Caco-2 (cell line): Measurements from ENCODE around the gene WDCP. TPM values are rescaled to one million over a fixed set of nuclear protein-coding genes. Genes with fewer than 3 reads are reported as not detected.
A peak's percentile ranks its signal among the peaks of the same experiment; 100 is the strongest.
"Not testable (repeated sequence)": the region's sequence is repeated elsewhere in the genome, so short reads cannot be mapped to it uniquely, and the experiment has no call there.

Source experiments
- BruUV-seq: library from RNA; stranded (reverse); fragments of 400-500 nt; replicated peaks from 2 replicates; lab custom pipeline; 2021; lab: Mats Ljungman, UMichigan
- CTCF ChIA-PET: fragments of 300-600 bp; sonication (Branson Sonifier 250); formaldehyde crosslinking; loops from one replicate; lab custom pipeline; 2022; ENCODE audit warnings: antibody characterized with exemption; lab: Charles Lee
- POLR2A ChIA-PET: fragments of 300-600 bp; sonication (Branson Sonifier 250); formaldehyde crosslinking; loops from one replicate; lab custom pipeline; 2022; ENCODE audit warnings: antibody characterized with exemption; lab: Charles Lee
- DNase-seq, 2 experiments: peaks; one replicate each; pipeline versions ENCODE4 v3.0.0 to v3.0.0-alpha.2; 2020 to 2022
- H3K27me3 ChIP-seq: replicated peaks from 2 replicates; pipeline ENCODE4 v1.6.0; 2011; ENCODE audit warnings: low read length; ENCODE audit not compliant: control insufficient read depth, insufficient read depth
- H3K36me3 ChIP-seq: 2 replicates; pipeline ENCODE4 v1.5.1; 2011; ENCODE audit warnings: low read length; ENCODE audit not compliant: control insufficient read depth, insufficient read depth
- H3K4me1 ChIP-seq: fragments of 250-450 bp; sonication (Bioruptor Pico); 2 replicates; pipeline ENCODE4 v1.5.1; 2020; ENCODE audit warnings: mild to moderate bottlenecking
- H3K4me3 ChIP-seq: 2 replicates; pipeline ENCODE4 v1.5.1; 2011; ENCODE audit warnings: low read depth, mild to moderate bottlenecking, control low read depth, low read length
- H3K9me3 ChIP-seq: fragments of 250-450 bp; sonication (Bioruptor Pico); 2 replicates; pipeline ENCODE4 v1.5.1; 2020; ENCODE audit warnings: mild to moderate bottlenecking, moderate library complexity
- H3K27ac Mint-ChIP-seq: one replicate; pipeline ENCODE4 v1.8.0; 2022; ENCODE audit warnings: mixed read lengths; ENCODE audit not compliant: unreplicated experiment
- H3K27me3 Mint-ChIP-seq: one replicate; pipeline ENCODE4 v1.8.0; 2022; ENCODE audit warnings: mixed read lengths; ENCODE audit not compliant: insufficient read depth, unreplicated experiment
- H3K36me3 Mint-ChIP-seq: one replicate; pipeline ENCODE4 v1.8.0; 2022; ENCODE audit warnings: mild to moderate bottlenecking, mixed read lengths; ENCODE audit not compliant: insufficient read depth, unreplicated experiment
- H3K4me1 Mint-ChIP-seq: one replicate; pipeline ENCODE4 v1.8.0; 2022; ENCODE audit warnings: low read depth, mixed read lengths; ENCODE audit not compliant: unreplicated experiment
- H3K4me3 Mint-ChIP-seq: one replicate; pipeline ENCODE4 v1.8.0; 2022; ENCODE audit warnings: mild to moderate bottlenecking, moderate library complexity, mixed read lengths; ENCODE audit not compliant: unreplicated experiment
- H3K9me3 Mint-ChIP-seq: one replicate; pipeline ENCODE4 v1.8.0; 2022; ENCODE audit warnings: mixed read lengths; ENCODE audit not compliant: unreplicated experiment
- intact Hi-C: fragments of 100-400 bp; cut with micrococcal nuclease; formaldehyde crosslinking; loops from one replicate; pipeline ENCODE4 v1.10.0; 2022; ENCODE audit not compliant: unreplicated experiment
- total RNA-seq: library from RNA; stranded (reverse); gene quantifications from 2 replicates; pipeline ENCODE4 v1.2.3, GENCODE V29; 2022
- TF ChIP-seq, protein P1 (sequence below), 2 experiments: fragments of 200-600 bp in 1 of 2; IDR thresholded peaks; 1 replicate in 1 of 2; 2 replicates in 1 of 2; pipeline versions ENCODE4 v1.5.1 to v1.8.0; 2011 to 2022; ENCODE audit warnings: antibody characterized with exemption in 1 of 2, control low read depth in 1 of 2, inconsistent platforms in 1 of 2, low read depth in 1 of 2, low read length in 1 of 2, mild to moderate bottlenecking in 1 of 2, moderate library complexity in 1 of 2; ENCODE audit not compliant: insufficient read depth in 1 of 2, severe bottlenecking in 1 of 2, unreplicated experiment in 1 of 2

Gene WDCP
- total RNA-seq, 1 experiment from 2014 or later = 13.0 TPM

DNA sequence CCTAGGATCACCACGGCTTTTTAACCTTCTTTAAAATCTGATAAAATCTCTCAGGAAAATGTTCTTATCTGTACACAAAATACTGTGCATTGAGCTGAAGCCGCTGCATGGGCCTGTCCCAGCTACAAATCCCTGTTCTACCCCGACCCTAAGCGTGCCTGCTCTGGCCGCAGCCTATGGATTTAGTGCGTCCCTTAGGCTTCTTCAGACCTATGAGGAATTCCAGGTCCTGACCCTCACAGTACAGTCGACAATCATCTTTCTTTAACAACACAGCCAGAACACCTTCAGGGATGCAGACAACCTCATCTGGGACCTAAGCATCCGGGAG, 477 bp upstream of the WDCP start:
- H3K36me3 ChIP-seq = no peaks in the 10 kb centered on the region
- H3K4me1 ChIP-seq = peaks cover 4% of the 10 kb centered on the region; the same call in 1 of the 2 replicates
- no peak for DNase-seq
- TF ChIP-seq, protein P1, sequence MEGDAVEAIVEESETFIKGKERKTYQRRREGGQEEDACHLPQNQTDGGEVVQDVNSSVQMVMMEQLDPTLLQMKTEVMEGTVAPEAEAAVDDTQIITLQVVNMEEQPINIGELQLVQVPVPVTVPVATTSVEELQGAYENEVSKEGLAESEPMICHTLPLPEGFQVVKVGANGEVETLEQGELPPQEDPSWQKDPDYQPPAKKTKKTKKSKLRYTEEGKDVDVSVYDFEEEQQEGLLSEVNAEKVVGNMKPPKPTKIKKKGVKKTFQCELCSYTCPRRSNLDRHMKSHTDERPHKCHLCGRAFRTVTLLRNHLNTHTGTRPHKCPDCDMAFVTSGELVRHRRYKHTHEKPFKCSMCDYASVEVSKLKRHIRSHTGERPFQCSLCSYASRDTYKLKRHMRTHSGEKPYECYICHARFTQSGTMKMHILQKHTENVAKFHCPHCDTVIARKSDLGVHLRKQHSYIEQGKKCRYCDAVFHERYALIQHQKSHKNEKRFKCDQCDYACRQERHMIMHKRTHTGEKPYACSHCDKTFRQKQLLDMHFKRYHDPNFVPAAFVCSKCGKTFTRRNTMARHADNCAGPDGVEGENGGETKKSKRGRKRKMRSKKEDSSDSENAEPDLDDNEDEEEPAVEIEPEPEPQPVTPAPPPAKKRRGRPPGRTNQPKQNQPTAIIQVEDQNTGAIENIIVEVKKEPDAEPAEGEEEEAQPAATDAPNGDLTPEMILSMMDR (IDR thresholded peaks at IDR 0.05; ENCODE audit: insufficient read depth in 1 of 2, low read depth in 1 of 2, low read length in 1 of 2, severe bottlenecking in 1 of 2, unreplicated experiment in 1 of 2) = no peak
- BruUV-seq = no TSS peak
- Mint-ChIP-seq H3K4me3 (peak overlapping the region; percentile 86), H3K27ac (peak overlapping the region; percentile 30), H3K9me3 (no peaks in the 10 kb centered on the region), H3K27me3 (no peaks in the 10 kb centered on the region), H3K4me1 (peaks cover 7% of the 10 kb centered on the region), H3K36me3 (no peaks in the 10 kb centered on the region)
- ChIA-PET CTCF (interaction anchor here (0.6 to 2.1 kb wide), 7 partner anchors 29 to 745 kb away, joined by 3 to 22 read pairs (median 3); partner anchors contain the start of genes ATAD2B, CENPO, PTRHD1 and SF3B6), POLR2A (interaction anchor here (0.5 to 1.7 kb wide), 13 partner anchors 15 to 750 kb away, joined by 3 to 47 read pairs (median 4); partner anchors contain the start of genes ATAD2B, SF3B6, TP53I3 and UBXN2A)
- intact Hi-C loops = loop anchor here (1.0 kb wide), 2 partner anchors 29 to 37 kb away; partner anchors contain the start of genes SF3B6 and TP53I3
- H3K27me3 ChIP-seq = no peaks in the 10 kb centered on the region
- H3K9me3 ChIP-seq = no peaks in the 10 kb centered on the region
- H3K4me3 ChIP-seq = no peak overlapping the region

DNA sequence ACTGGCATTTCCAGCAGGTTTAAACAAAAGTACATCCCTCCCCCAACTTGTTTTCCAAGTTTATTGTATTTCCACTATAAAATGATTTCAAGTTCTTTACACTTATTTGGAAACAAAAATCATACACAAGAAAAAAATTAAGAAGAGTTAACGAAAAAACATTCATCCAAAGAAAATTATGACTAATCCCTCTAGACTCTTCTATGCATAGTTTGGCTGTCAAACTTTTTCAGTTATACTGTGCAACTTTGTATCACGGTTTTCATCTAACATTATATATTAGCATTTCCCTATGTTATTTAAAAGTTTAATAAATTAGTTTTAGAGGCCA, 627 bp downstream of the WDCP start:
- peaks cover 7% of the 10 kb centered on the region for H3K4me1 Mint-ChIP-seq
- H3K27me3 Mint-ChIP-seq = no peaks in the 10 kb centered on the region
- Histone ChIP-seq H3K4me3 (peak overlapping the region; percentile 65), H3K9me3 (no peaks in the 10 kb centered on the region), H3K36me3 (no peaks in the 10 kb centered on the region), H3K27me3 (no peaks in the 10 kb centered on the region), H3K4me1 (peaks cover 4% of the 10 kb centered on the region; the same call in 1 of the 2 replicates)
- no peaks in the 10 kb centered on the region for H3K36me3 Mint-ChIP-seq
- H3K27ac Mint-ChIP-seq = peak overlapping the region; percentile 30
- BruUV-seq = TSS peak; percentile 69
- DNase-seq = no peak
- ChIA-PET CTCF (interaction anchor here (1.7 to 2.1 kb wide), 2 partner anchors 30 to 38 kb away, joined by 11 to 22 read pairs; partner anchors contain the start of genes SF3B6 and TP53I3), POLR2A (interaction anchor here (1.4 to 1.7 kb wide), 2 partner anchors 30 to 37 kb away, joined by 15 to 47 read pairs; partner anchors contain the start of genes SF3B6 and TP53I3)
- no peaks in the 10 kb centered on the region for H3K9me3 Mint-ChIP-seq
- intact Hi-C loops = no loop called here
- TF ChIP-seq, protein P1 (IDR thresholded peaks at IDR 0.05; ENCODE audit: insufficient read depth in 1 of 2, low read depth in 1 of 2, low read length in 1 of 2, severe bottlenecking in 1 of 2, unreplicated experiment in 1 of 2) = no peak
- peak overlapping the region; percentile 86 for H3K4me3 Mint-ChIP-seq

DNA sequence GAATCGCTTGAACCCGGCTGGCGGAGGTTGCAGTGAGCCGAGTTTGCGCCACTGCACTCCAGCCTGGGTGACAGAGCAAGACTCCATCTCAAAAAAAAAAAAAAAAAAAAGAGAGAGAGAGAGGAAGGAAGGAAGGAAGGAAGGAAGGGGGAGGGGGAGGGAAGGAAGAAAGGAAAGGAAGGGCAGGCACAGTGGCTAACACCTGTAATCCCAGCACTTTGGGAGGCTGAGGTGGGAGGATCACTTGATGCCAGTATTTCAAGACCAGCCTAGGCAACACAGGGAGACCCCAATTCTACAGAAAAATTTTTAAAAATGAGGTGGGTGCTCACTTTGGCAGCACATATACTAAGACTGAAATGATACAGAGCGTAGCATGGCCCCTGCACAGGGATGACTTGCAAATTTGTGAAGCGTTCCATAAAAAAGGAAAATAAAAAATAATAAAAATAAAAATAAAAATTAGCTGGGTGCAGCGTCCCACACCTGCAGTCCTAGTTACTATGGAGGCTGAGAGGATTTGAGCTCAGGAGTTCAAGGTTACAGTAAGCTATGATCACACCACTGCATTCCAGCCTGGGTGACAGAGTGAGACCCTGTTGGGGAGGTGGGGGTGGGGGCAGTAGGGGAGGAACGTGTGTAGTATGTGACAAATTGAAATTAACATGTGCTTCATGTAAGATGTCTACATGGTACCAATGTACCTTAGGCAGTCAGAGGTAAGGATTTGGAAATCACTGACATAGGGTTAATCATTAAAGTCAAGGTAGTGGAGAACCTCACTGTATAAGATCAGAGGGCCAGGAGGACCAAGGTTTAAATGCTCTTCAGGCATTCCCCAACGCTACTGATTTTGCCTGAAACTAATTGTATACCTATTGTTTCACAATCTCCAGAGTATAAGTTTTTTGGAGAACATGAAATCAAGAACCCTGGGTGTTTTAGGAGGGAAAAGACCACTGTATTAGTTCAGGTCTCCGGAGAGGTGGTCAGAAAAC, 1.4 kb downstream of the WDCP start:
- H3K27ac Mint-ChIP-seq = no peak overlapping the region
- no TSS peak for BruUV-seq
- H3K27me3 ChIP-seq = no peaks in the 10 kb centered on the region
- H3K36me3 Mint-ChIP-seq = no peaks in the 10 kb centered on the region
- H3K9me3 Mint-ChIP-seq = no peaks in the 10 kb centered on the region
- TF ChIP-seq, protein P1 (IDR thresholded peaks at IDR 0.05; ENCODE audit: insufficient read depth in 1 of 2, low read depth in 1 of 2, low read length in 1 of 2, severe bottlenecking in 1 of 2, unreplicated experiment in 1 of 2) = no peak
- POLR2A ChIA-PET = no interaction called here
- CTCF ChIA-PET = interaction anchor here (0.6 to 2.1 kb wide), 2 partner anchors 13 to 31 kb away, joined by 6 to 11 read pairs; partner anchors contain the start of gene SF3B6
- H3K4me3 Mint-ChIP-seq = peak overlapping the region; percentile 86
- intact Hi-C loops = no loop called here
- H3K4me1 ChIP-seq = peaks cover 4% of the 10 kb centered on the region; the same call in 1 of the 2 replicates
- no peaks in the 10 kb centered on the region for H3K27me3 Mint-ChIP-seq
- no peaks in the 10 kb centered on the region for H3K9me3 ChIP-seq
- H3K4me1 Mint-ChIP-seq = peaks cover 7% of the 10 kb centered on the region
- no peak for DNase-seq
- H3K4me3 ChIP-seq = peak overlapping the region; percentile 65
- H3K36me3 ChIP-seq = no peaks in the 10 kb centered on the region

DNA sequence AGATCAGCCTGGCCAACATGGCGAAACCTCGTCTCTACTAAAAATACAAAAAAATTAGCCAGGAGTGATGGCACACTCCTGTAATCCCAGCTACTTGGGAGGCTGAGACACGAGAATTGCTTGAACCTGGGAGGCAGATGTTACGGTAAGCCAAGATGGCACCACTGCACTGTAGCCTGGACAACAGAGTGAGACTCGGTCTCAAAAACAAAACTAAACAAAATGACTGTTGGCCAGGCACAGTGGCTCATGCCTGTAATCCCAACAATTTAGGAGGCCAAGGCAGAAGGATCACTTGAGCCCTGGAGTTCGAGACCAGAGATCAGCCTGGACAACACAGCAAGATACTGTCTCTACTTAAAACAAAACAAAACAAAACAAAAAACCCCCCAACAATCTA, 4.1 kb downstream of the WDCP start:
- H3K27me3 ChIP-seq, DNase-seq, H3K9me3 ChIP-seq, H3K27ac Mint-ChIP-seq, H3K9me3 Mint-ChIP-seq, BruUV-seq, H3K27me3 Mint-ChIP-seq, H3K36me3 ChIP-seq, H3K36me3 Mint-ChIP-seq, H3K4me3 ChIP-seq, intact Hi-C loops, H3K4me1 ChIP-seq, POLR2A ChIA-PET, H3K4me1 Mint-ChIP-seq, H3K4me3 Mint-ChIP-seq, CTCF ChIA-PET: not testable (repeated sequence)
